ENCODE results near the gene FMO5.
"Not testable (repeated sequence)": the region's sequence is repeated elsewhere in the genome, so short reads cannot be mapped to it uniquely, and the experiment has no call there.

Gene FMO5

DNA sequence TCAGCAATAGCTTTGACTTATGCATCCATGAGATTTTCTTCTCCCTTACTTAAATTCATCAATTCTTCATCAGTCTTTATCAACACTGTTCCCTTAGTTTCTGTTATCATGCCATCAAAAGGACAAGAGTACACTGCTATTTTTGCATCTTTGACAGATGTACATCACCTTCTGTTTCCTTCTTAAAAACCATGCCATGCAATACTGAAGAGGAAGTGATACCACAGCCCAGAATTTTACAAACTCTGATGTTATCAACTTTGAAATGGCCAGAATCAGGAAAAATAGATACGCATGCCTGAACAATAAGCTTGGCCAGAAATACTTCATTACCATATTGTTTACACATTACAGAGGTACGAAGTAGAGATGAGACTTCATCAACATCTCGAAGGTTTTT lies 21.1 kb downstream of the FMO5 start:
- no peak for DNase-seq

DNA sequence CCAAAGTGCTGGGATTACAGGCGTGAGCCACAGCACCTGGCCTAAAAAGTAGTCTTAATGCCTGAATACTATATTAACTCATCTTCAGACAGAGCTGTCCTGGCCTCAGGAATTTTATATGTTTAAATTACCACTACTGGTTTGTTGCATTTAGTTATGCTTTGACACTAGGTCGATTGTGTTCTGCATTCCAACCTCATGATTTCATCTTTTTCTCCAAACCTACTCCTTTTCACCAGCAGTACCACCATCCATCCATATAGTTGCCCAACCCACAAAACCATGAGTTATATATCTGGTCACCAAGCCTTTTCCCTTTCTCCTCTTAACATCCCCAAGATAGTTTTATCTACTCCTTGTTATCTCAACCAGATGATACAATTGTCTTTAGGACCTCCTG lies 22.6 kb downstream of the FMO5 start:
- no peak for DNase-seq

DNA sequence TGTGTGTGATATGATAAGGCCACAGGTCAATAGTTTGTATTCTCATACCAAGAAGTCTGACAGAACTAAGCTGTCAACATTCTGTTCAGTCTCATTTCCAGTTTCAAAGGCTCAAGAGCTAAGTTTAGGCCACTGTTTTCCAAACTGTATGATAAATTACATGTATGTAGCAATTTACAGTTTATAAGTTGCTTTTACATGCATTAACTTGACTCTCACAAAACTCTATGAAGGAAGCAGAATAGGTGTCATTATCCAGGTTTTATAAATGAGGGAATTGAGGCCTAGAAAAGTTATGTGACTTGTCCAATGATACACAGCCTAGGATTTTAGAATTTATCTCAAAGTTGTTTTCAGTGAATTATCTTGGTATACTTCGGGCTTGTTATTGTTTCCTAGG lies 23.4 kb downstream of the FMO5 start:
- DNase-seq: no peak

DNA sequence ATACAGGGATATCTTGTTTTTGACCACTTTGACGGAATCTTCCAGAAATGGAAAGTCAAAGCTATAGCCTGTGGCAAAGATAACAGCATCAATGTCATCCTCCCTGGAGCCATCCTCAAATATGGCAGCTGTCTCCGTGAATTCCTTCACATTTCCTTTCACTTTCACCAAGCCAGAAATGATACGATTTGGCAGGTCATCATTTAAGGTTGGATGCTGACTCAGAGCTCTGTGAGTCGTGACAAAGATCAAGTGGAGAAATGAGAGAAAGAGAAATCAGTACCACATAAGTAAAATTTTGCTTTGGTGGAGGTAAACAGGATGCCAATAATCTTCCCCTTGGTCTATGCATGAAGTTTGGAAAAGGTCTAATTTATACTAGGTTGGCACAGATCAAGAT lies 23.9 kb downstream of the FMO5 start:
- DNase-seq: no peak

DNA sequence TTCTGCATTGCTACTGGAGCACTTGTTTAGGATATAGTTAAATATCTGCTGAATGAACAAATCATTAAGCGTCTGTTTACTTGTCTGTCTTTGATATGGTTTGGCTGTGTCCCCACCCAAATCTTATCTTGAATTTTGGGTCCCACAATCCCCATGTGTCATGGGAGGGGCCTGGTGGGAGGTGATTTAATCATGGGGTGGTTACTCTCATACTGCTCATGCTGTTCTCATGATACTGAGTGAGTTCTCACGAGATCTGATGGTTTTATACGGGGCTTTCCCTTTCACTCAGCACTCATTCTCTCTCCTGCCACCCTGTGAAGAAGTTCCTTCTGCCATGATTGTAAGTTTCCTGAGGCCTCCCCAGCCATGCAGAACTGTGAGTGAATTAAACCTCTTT lies 27.8 kb downstream of the FMO5 start:
- not testable (repeated sequence) for DNase-seq

DNA sequence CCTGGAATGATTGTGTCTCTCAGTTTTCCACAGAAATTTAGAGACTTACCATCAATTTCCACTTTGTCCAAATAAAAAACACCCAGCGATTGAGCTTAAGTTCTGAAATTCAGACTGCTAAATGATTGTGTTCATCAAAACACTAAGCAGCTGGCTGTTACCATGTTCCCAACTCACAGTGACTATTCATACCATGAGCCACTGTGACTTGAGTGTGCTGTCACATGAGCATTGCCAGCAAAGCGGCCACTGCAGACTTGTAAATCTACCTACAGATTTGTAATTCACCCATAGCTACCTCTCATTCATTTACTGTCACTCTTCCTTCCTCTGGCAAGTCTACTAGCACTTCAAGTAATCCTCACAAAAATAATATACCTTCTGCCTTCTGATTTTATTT lies 35.6 kb downstream of the FMO5 start:
- DNase-seq: no peak

DNA sequence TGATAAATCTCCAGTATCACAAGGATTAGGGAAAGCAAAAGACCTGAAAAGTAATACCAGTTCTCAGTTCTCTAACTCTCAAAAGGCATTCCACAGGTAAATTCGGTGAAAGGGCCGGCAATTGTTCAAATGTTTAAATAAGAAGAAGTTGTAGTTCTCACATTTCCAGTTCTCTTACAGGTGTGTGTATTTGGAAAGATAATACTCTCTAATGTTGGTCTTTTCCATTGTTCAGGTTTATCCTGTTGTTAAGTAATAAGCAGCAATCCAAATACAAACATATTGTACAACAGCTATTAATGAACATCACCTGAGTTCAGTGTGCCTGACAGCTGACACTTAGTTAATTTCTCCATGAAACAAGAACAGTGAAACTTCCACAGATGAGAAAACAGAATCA lies 39.7 kb downstream of the FMO5 start:
- no peak for DNase-seq

DNA sequence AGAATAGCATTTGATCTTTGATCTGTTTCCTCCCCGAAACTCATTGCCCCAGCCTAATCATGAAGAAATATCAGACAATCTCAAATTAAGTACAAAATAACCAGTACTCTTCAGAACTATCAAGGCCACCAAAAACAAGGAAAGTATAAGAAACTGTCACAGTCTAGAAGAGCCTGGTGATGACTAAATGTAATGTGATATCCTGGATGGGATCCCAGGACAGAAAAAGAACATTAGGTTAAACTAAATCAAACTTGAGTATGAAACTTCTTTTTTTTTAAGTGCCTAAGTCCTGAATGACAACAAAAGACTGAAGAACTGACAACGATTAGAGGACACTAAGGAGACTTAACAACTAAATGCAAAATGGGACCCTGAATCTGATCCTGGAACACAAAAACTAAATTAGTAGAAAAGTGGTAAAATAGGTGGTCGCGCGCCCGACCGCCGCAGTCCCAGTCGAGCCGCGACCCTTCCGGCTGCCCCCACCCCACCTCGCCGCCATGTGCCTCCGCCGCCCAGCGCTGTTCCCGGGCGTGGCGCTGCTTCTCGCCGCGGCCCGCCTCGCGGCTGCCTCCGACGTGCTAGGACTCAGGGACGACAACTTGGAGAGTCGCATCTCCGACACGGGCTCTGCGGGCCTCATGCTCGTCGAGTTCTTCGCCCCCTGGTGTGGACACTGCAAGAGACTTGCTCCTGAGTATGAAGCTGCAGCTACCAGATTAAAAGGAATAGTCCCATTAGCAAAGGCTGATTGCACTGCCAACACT lies 47.3 kb downstream of the FMO5 start:
- DNase-seq: no peak

DNA sequence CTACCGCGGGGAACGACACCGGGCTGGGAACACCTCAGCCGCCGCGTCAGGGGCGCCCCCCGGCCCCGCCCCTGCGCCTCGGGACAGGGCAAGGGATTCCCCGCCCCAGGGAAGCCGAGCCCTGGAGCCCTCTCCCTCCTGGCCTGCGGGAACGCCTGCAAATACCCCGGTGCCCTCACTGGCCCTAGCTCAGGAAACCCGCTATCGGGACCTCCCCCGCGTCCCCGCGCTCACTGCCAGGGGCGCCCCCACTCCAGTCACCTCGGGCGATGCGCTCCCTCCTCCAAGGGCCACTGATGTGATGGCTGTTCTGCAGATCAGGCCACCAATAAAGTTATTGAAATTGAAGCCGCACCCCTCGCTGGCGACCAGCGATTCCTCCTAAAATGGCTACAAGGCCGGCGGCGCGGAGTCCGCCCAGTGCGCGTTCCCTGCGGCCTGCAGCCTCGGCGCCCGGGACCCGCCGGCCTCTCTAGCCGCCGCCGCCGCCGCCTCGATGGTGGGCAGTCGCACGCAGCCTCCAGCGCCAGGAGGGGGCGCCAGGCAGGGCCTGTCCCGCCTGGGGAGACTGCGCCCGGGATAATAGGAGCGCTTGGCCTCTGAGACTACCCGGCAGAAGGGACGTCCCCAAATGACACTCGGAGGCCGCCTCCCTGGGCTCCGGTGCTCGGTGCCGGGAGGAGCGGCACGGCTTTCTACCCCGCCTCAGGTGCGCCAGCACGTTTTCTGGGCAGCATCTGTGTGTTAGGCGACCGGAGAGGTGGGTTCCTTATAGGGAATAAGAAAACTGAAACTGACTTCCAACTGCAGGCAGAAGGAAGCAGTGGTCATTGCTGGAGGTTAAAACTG lies 52.7 kb downstream of the FMO5 start, which contains the start of gene PRKAB2:
Gene PRKAB2 (minus strand): TSS at position 303 of the 849 bp plus-strand sequence. CDS start 326 bp downstream, outside the sequence.
- DNase-seq: peak; percentile 96

DNA sequence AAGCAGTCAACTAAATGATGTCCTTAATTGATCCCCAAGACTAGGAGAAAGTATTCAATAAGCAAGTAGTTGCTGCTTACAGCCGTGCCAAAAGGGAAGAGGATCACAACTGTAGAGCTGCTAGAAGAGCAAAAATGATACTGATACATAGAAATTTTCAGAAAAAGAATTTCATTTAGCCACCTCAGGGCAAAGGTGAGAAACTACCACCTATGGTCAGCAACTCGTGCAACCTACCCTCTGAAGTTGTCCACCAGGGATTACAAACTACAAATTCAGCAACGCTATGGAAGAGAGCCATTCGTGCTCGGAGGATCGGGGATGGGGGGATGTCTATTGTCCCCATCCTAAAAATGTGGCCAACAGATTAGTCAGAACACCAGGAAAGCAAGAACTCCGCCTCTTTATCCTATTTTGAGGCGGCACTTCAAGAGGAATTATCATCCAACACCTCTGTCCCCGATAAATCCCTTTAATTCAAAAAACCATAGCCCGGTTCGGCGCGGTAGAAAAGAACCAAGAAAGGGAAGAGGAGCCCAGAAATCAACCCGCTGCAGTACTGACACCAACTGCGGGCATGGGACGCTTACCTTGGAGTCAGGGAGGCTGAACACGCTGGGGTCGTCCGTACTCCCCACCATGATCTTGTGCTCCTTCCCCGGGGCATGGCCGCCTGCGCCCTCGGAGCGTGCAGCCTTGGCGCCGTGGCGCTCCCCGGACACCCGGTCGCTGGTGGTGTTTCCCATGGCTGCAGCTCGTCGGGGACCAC lies 53.6 kb downstream of the FMO5 start:
- no peak for DNase-seq

DNA sequence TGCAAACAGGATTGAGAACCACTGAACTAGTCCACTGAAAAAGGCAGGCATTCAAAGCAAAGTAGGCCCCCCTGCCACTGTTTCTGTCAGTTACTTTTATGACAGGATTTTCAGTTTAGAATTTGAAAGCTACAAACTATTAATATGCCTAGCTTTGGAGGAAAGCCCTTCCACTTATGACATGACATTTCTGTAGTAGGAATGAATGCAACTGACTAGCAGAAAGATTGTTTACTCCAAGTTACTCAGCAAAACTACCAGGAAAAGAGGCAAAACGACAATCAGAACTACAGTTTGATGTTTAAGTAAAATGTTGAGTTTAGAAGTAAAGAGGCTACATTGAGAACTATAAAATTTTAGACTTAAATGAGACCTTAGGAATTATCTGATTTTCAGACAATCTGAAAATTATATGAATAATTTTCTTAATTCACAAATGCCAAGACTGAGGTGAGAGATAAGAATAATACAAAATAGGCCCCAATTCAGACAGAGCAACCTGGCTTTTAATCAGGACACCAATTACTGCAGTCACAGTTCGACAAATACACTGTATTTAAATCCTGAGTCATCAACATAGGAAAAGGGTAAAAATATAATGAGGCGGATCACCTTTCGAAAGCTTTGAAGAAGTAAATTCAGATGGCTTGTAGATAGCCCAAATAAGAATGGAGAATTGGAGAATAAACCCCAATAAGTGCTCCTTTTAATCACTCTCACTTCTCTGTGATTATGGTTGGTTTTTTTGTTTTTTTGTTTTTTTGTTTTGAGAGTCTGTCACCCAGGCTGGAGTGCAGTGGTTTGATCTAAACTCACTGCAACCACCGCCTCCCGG lies 55.1 kb downstream of the FMO5 start:
- no peak for DNase-seq

DNA sequence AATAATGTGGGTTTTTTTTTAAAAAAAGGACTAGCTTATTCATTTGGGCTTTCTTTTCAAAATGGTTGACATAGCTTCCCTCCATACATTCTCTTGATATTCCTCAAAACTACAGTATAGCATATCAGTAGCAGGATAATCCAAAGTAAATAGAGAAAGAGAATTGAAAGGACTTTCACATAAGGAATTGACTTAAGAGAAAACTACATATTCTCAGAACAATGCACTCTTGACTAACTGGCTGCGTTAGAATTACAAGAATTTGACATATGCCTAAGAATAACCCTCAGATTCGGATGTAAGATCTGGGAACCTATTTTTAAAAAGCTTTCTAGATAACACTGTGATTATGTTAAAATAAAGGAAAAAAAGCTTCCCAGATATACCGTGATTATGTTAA lies 56.0 kb downstream of the FMO5 start:
- DNase-seq: no peak

DNA sequence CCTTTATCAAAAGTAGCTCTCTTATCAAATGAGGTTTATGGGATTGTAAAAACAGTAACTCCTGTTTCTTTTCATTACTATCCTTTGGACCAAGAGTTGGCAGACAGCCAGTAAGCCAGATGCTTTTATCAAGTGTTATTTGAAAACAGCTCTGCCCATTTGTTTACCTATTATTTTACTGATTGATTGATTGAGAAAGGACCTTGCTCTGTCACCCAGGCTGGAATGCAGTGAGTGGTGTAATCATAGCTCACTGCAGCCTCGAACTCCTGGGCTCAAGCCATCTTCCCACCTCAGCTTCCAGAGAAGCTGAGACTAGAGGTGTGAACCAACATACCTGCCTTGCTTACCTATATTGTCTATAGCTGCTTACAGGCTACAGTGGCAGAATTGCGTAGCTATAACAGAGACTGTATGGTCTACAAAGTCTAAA lies 56.5 kb downstream of the FMO5 start:
- DNase-seq: no peak

DNA sequence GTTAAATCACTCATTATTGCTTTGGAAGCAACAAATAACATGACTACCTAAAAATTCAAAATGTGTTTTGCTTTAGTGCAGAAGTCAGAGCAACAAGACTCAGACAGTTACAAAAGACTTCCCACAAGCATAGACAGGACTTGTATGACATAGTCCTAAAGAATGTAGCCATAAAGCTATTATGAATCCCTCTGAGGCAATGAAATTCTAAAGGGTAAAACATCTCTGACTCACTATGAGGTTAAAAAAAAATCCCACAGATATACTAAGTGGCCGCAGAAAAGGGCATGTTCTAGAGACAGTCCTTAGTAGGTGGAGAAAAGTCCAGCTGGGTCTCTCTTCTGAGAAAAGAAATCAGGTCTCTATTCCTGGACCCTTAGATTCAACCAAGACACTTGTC lies 57.8 kb downstream of the FMO5 start:
- no peak for DNase-seq

DNA sequence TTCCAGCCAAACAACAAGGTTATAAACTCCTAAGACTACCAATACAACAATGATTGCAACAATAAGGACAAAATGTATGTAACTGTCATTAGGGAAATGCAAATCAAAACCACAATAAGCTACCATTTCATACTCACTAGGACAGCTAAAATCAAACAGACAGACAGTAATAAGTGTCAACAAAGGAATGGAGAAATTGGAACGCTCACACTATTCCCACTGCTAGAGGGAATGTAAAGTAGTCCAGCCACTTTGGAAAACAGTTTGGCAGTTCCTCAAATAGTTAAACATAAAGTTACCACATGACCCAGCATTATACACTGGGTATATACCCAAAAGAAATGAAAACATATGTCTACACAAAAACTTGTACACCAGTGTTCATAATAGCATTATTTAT lies 62.1 kb downstream of the FMO5 start:
- DNase-seq: no peak

DNA sequence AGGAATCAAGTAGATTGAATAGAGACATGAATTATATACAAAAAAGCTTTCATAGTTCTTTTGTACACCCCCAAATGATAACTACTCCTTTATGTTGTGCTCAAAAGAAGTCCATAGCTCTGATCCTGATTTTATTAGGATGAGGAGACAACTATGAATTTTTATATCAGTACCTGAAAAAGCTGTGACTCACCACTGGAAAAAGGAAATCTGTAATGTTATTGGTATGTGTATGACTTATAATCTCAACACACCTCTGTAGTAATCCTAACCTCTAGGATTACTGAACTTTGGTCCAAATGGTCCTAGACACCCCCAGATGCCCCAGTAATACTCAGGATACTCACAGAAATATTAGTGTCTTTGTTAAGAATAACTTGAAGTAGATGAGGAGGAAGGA lies 63.0 kb downstream of the FMO5 start:
- DNase-seq: no peak

DNA sequence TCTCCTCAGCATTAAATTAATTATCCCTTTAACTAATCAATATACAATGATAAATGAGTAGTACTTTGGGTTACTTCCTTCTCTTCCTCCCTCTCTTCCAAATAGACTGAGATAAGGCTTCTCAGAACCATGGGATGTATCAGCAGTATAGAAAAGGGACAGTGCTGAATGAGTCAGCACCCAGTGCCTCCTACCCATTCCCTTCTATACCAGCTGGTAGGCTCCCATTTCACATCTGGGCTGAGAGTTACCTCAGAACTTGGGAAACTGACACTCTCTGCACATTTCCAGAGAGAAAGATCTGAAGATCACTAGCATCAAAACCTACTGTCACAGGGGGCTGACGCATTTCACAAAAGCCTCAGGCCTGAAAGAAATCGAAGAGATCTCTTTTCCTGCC lies 68.0 kb downstream of the FMO5 start:
- not testable (repeated sequence) for DNase-seq

DNA sequence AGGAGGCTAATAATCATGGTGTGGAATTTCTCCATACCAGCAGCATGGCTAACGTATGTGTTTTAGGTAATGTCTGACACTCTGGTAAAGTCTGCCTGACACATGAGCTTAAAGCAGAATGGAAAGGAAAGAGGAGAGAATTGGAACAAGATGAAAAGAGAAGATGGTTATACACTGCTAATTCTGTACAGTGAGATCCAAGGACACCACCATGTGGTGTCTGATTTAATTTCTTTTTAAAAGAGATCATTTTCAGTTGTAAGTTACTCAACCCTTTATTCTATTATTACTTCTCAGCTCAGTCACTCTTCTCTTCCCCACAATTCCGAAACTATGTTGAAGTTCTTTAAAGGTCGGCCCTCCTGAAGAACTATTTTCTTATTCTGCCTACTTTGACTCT lies 68.5 kb downstream of the FMO5 start:
- DNase-seq: no peak

DNA sequence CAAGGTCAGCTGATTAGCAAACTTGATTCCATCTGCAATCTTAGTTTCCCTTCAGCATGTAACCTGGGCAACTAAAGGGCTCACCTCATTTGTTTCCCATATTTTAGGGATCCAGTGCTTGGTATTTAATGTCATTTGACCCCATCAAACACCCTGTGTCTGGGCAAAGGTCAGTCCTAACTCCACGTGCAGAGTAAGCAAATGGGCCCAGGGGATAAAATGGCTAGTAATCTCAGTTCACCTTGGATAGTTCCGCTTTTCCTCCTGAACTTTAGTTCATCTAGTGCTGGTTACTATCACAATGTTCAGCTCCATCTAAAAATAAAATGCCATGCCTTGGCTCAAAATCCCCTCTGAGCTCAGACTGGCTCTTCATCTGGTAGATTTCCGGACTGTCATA lies 72.4 kb downstream of the FMO5 start:
- DNase-seq: no peak

DNA sequence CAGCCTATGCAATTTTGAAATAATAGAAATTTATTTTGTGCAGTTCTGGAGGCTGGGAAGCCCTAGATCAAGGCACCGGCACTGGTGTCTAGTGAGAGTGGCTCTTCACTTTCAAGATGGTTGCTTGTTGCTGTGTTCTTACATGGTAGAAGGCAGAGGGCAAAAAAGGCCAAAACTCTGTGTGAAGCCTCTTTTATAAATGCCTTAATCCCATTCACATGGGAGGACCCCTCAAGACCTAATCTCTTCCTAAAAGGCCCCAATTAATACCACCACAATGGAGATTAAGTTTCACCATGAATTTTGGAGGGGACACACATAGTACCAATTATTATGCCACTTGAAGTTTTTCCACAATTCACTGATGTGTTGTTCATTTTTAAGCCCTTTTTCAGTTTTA lies 73.9 kb downstream of the FMO5 start:
- DNase-seq: no peak

DNA sequence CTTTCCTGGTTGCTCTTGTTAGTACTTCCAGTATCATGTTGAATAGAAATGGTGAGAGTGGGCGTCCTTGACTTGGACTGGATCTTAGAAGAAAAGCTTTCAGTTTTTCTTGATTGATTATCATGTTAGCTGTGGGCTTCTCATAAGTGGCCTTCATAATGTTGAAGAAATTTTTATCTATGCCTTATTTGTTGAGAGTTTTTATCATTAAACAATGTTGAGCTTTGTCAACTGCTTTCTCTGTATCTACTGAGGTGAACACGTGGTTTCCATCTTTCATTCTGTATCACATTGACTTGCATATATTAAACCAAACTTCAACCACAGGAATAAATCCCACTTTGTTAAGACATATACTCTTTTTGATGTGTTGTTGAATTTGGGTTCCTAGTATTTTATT lies 82.3 kb downstream of the FMO5 start:
- DNase-seq: no peak
